ENCODE results near the gene ADGRG4. TPM values are rescaled to one million over a fixed set of nuclear protein-coding genes. Genes with fewer than 3 reads are reported as not detected.

ADGRG4 gene
- total RNA-seq, 2 experiments from 2014 or later = not detected

GRCh38 chrX:136292656-136293055 lies 8.1 kb upstream of the ADGRG4 start:
- intact Hi-C loops (cut with DNase I, micrococcal nuclease) = no loop called here
- Histone ChIP-seq H3K27me3 (ENCODE audit: control insufficient read depth in 1 of 2, insufficient read depth in 2 of 2, low read length in 2 of 2) (no peaks in the 10 kb centered on the region), H3K36me3 (ENCODE audit: insufficient read depth, low read length) (no peaks in the 10 kb centered on the region), H3K9me3 (ENCODE audit: control insufficient read depth in 1 of 2, insufficient read depth in 1 of 2, low read length in 2 of 2) (no peaks in the 10 kb centered on the region), H3K4me1 (ENCODE audit: insufficient read depth, low read length) (no peaks in the 10 kb centered on the region), H3K27ac (ENCODE audit: low read depth in 1 of 2, low read length in 2 of 2) (no peak overlapping the region), H3K4me3 (ENCODE audit: low read length) (no peak overlapping the region)
- Mint-ChIP-seq H3K27me3 (no peaks in the 10 kb centered on the region), H3K36me3 (ENCODE audit: low read depth) (no peaks in the 10 kb centered on the region), H3K4me1 (ENCODE audit: low read depth) (no peaks in the 10 kb centered on the region), H3K27ac (no peak overlapping the region), H3K9me3 (no peaks in the 10 kb centered on the region), H3K4me3 (no peak overlapping the region)
- no peak for TF ChIP-seq CTCF (IDR thresholded peaks at IDR 0.05)
- DNase-seq (no peak), ATAC-seq (ENCODE audit: poor library complexity) (no peak)
- CTCF ChIA-PET = no interaction called here
- POLR2A ChIA-PET = no interaction called here

- POLR2A ChIA-PET = no interaction called here
Observed at GRCh38 chrX:136295380-136295779, 5.4 kb upstream of the ADGRG4 start.

GRCh38 chrX:136303041-136303440 lies 2.3 kb downstream of the ADGRG4 start:
- ChIA-PET POLR2A (no interaction called here), CTCF (no interaction called here)
- Histone ChIP-seq H3K4me3 (ENCODE audit: low read length) (no peak overlapping the region), H3K9me3 (ENCODE audit: control insufficient read depth in 1 of 2, insufficient read depth in 1 of 2, low read length in 2 of 2) (no peaks in the 10 kb centered on the region), H3K36me3 (ENCODE audit: insufficient read depth, low read length) (no peaks in the 10 kb centered on the region), H3K27me3 (ENCODE audit: control insufficient read depth in 1 of 2, insufficient read depth in 2 of 2, low read length in 2 of 2) (no peaks in the 10 kb centered on the region), H3K4me1 (ENCODE audit: insufficient read depth, low read length) (no peaks in the 10 kb centered on the region), H3K27ac (ENCODE audit: low read depth in 1 of 2, low read length in 2 of 2) (no peak overlapping the region)
- TF ChIP-seq CTCF (IDR thresholded peaks at IDR 0.05) = no peak
- Mint-ChIP-seq H3K27me3 (no peaks in the 10 kb centered on the region), H3K27ac (no peak overlapping the region), H3K4me1 (ENCODE audit: low read depth) (no peaks in the 10 kb centered on the region), H3K9me3 (no peaks in the 10 kb centered on the region), H3K4me3 (no peak overlapping the region), H3K36me3 (ENCODE audit: low read depth) (no peaks in the 10 kb centered on the region)
- ATAC-seq (ENCODE audit: poor library complexity) = no peak
- DNase-seq = no peak
- intact Hi-C loops (cut with DNase I, micrococcal nuclease) = no loop called here

More at GRCh38 chrX:136295380-136295779, 5.4 kb upstream of the ADGRG4 start:
- no peak overlapping the region for H3K27ac ChIP-seq (ENCODE audit: low read depth in 1 of 2, low read length in 2 of 2)
- H3K36me3 ChIP-seq (ENCODE audit: insufficient read depth, low read length) = no peaks in the 10 kb centered on the region
- no peaks in the 10 kb centered on the region for H3K27me3 ChIP-seq (ENCODE audit: control insufficient read depth in 1 of 2, insufficient read depth in 2 of 2, low read length in 2 of 2)
- ATAC-seq (ENCODE audit: poor library complexity) (no peak), DNase-seq (no peak)
- no peaks in the 10 kb centered on the region for H3K9me3 ChIP-seq (ENCODE audit: control insufficient read depth in 1 of 2, insufficient read depth in 1 of 2, low read length in 2 of 2)
- Mint-ChIP-seq H3K4me1 (ENCODE audit: low read depth) (no peaks in the 10 kb centered on the region), H3K9me3 (no peaks in the 10 kb centered on the region), H3K27me3 (no peaks in the 10 kb centered on the region), H3K27ac (no peak overlapping the region), H3K36me3 (ENCODE audit: low read depth) (no peaks in the 10 kb centered on the region), H3K4me3 (no peak overlapping the region)
- no peaks in the 10 kb centered on the region for H3K4me1 ChIP-seq (ENCODE audit: insufficient read depth, low read length)
- TF ChIP-seq CTCF (IDR thresholded peaks at IDR 0.05) = no peak
- CTCF ChIA-PET = no interaction called here
- H3K4me3 ChIP-seq (ENCODE audit: low read length) = no peak overlapping the region
- intact Hi-C loops (cut with DNase I, micrococcal nuclease) = no loop called here

All from CD4-positive, alpha-beta T cell (primary cell).